Body of pancreas (tissue), 4 donors: ENCODE results near the gene ZPBP.

Experiments
- POLR2A ChIP-seq, 3 donors: fragments of 450-650 bp; IDR thresholded peaks; one replicate each; pipeline ENCODE4 v1.6.1; 2016; ENCODE audit warnings: antibody characterized with exemption in 3 of 3, mild to moderate bottlenecking in 2 of 3
- TF ChIP-seq, protein P1 (sequence below), 7 experiments: fragments of 450-650 bp in 4 of 7; fragments of 200-600 bp in 3 of 7; sonication (generic) in 3 of 7; IDR thresholded peaks; one replicate each; pipeline ENCODE4 v1.5.1; 2016 to 2019; ENCODE audit warnings: antibody characterized with exemption in 7 of 7

DNA sequence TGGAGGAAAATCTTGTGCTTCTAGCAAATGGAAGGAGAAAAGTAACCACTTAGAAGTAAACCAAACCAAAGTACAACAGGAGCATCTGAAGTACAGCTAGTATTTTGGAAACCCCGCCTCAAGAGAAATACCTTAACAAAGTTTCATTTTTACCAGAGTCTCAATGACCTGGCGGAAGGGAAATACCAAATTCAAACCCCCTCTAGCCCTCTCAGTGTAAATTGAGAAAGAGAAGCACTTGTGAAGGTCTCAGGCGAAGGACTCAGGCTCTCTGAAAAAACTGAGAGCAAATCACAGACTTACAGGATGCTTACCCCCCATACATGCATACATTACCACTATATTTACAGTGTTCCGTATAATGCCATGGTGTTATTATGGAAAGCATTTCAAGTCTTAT, 70.1 kb downstream of the ZPBP start:
- no peak for TF ChIP-seq POLR2A (IDR thresholded peaks at IDR 0.05)
- TF ChIP-seq, protein P1, sequence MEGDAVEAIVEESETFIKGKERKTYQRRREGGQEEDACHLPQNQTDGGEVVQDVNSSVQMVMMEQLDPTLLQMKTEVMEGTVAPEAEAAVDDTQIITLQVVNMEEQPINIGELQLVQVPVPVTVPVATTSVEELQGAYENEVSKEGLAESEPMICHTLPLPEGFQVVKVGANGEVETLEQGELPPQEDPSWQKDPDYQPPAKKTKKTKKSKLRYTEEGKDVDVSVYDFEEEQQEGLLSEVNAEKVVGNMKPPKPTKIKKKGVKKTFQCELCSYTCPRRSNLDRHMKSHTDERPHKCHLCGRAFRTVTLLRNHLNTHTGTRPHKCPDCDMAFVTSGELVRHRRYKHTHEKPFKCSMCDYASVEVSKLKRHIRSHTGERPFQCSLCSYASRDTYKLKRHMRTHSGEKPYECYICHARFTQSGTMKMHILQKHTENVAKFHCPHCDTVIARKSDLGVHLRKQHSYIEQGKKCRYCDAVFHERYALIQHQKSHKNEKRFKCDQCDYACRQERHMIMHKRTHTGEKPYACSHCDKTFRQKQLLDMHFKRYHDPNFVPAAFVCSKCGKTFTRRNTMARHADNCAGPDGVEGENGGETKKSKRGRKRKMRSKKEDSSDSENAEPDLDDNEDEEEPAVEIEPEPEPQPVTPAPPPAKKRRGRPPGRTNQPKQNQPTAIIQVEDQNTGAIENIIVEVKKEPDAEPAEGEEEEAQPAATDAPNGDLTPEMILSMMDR (IDR thresholded peaks at IDR 0.05) = no peak
